DND-41 (cell line): ENCODE results near the gene RGS17.
"Not testable (repeated sequence)": the region's sequence is repeated elsewhere in the genome, so short reads cannot be mapped to it uniquely, and the experiment has no call there.

ENCODE experiments used
- ATAC-seq: fragments of 200-7000 bp; cut with Tn5 transposase; 3 replicates; pipeline ENCODE4 v1.9.1; 2021; ENCODE audit warnings: low read depth; ENCODE audit not compliant: insufficient read depth
- DNase-seq: peaks from one replicate; pipeline ENCODE4 v3.0.0-alpha.2; 2020
- H2AFZ ChIP-seq: 2 replicates; pipeline ENCODE4 v1.6.0; 2012; ENCODE audit warnings: low read depth, low read length
- H3K27ac ChIP-seq: 2 replicates; pipeline ENCODE4 v1.5.1; 2012; ENCODE audit warnings: low read length, inconsistent platforms
- H3K27me3 ChIP-seq: fragments of 200-600 bp; sonication (generic); 2 replicates; pipeline ENCODE4 v1.6.0; 2012; ENCODE audit warnings: low read length, mild to moderate bottlenecking, inconsistent platforms; ENCODE audit not compliant: insufficient read depth, poor library complexity
- H3K36me3 ChIP-seq: 2 replicates; pipeline ENCODE4 v1.5.1; 2012; ENCODE audit warnings: low read length, inconsistent platforms; ENCODE audit not compliant: insufficient read depth
- H3K4me1 ChIP-seq: 2 replicates; pipeline ENCODE4 v1.5.1; 2012; ENCODE audit warnings: mild to moderate bottlenecking, low read length; ENCODE audit not compliant: insufficient read depth
- H3K4me2 ChIP-seq: 2 replicates; pipeline ENCODE4 v1.6.0; 2012; ENCODE audit warnings: mild to moderate bottlenecking, moderate library complexity, low read length, inconsistent platforms; ENCODE audit not compliant: insufficient read depth
- H3K4me3 ChIP-seq, 2 experiments: fragments of 200-600 bp in 1 of 2; shearing (Covaris generic) in 1 of 2; 2 replicates each; pipeline ENCODE4 v1.5.1; 2012 to 2016; ENCODE audit warnings: inconsistent platforms in 2 of 2, low read length in 2 of 2, mild to moderate bottlenecking in 2 of 2, low read depth in 1 of 2, moderate library complexity in 1 of 2
- H3K79me2 ChIP-seq: 2 replicates; pipeline ENCODE4 v1.6.0; 2012; ENCODE audit warnings: low read length, inconsistent platforms; ENCODE audit not compliant: insufficient read depth
- H3K9ac ChIP-seq: 2 replicates; pipeline ENCODE4 v1.6.0; 2012; ENCODE audit warnings: low read depth, mild to moderate bottlenecking, inconsistent platforms, low read length, moderate library complexity
- H3K9me3 ChIP-seq: 2 replicates; pipeline ENCODE4 v1.5.1; 2012; ENCODE audit warnings: low read length, moderate library complexity, mild to moderate bottlenecking, inconsistent platforms; ENCODE audit not compliant: insufficient read depth, severe bottlenecking
- H4K20me1 ChIP-seq: 2 replicates; pipeline ENCODE4 v1.6.0; 2012; ENCODE audit warnings: low read length; ENCODE audit not compliant: insufficient read depth
- EZH2 ChIP-seq: IDR thresholded peaks from 3 replicates; pipeline ENCODE4 v1.6.1; 2012; ENCODE audit warnings: borderline replicate concordance, low read depth, mild to moderate bottlenecking, moderate library complexity, low read length, inconsistent platforms; ENCODE audit not compliant: severe bottlenecking
- TF ChIP-seq, protein P1 (sequence below): IDR thresholded peaks from 2 replicates; pipeline ENCODE4 v1.5.1; 2012; ENCODE audit warnings: borderline replicate concordance, low read length, moderate library complexity, mild to moderate bottlenecking; ENCODE audit not compliant: poor library complexity, severe bottlenecking; ENCODE audit errors: extremely low read depth

RGS17 gene

DNA sequence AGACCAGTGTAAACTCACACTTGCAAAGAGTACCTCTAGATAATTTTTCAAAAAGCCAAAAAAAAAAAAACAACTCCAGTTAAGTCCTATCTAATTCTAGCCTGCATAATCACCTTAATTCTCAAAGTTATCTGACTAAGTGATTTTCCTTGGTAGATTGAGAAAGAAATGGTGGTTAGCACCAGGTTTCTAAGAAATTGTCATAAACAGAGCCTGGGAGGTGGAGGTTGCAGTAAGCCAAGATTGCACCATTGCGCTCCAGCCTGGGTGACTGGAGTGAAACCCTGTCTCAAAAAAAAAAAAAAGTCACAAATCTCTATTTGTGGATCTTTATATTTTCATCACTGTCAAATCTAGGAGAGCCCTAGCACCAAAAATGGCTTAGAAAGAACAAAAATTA is 157.2 kb downstream of the RGS17 start:
- Histone ChIP-seq H3K9ac (no peak overlapping the region), H3K4me2 (peak overlapping the region; percentile 63; the same call in 1 of the 2 replicates), H4K20me1 (peaks cover 84% of the 10 kb centered on the region), H3K27ac (no peak overlapping the region), H3K36me3 (peaks cover 96% of the 10 kb centered on the region), H2AFZ (no peak overlapping the region), H3K9me3 (no peaks in the 10 kb centered on the region), H3K27me3 (no peaks in the 10 kb centered on the region), H3K4me3 (peak overlapping the region in 1 of 2 experiments; percentile 48; a peak in 1 of 4 replicates), H3K79me2 (peaks cover 75% of the 10 kb centered on the region), H3K4me1 (peaks cover 55% of the 10 kb centered on the region)
- DNase-seq (no peak), ATAC-seq (no peak)
- no peak for TF ChIP-seq EZH2
- TF ChIP-seq, protein P1, sequence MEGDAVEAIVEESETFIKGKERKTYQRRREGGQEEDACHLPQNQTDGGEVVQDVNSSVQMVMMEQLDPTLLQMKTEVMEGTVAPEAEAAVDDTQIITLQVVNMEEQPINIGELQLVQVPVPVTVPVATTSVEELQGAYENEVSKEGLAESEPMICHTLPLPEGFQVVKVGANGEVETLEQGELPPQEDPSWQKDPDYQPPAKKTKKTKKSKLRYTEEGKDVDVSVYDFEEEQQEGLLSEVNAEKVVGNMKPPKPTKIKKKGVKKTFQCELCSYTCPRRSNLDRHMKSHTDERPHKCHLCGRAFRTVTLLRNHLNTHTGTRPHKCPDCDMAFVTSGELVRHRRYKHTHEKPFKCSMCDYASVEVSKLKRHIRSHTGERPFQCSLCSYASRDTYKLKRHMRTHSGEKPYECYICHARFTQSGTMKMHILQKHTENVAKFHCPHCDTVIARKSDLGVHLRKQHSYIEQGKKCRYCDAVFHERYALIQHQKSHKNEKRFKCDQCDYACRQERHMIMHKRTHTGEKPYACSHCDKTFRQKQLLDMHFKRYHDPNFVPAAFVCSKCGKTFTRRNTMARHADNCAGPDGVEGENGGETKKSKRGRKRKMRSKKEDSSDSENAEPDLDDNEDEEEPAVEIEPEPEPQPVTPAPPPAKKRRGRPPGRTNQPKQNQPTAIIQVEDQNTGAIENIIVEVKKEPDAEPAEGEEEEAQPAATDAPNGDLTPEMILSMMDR, result no peak

DNA sequence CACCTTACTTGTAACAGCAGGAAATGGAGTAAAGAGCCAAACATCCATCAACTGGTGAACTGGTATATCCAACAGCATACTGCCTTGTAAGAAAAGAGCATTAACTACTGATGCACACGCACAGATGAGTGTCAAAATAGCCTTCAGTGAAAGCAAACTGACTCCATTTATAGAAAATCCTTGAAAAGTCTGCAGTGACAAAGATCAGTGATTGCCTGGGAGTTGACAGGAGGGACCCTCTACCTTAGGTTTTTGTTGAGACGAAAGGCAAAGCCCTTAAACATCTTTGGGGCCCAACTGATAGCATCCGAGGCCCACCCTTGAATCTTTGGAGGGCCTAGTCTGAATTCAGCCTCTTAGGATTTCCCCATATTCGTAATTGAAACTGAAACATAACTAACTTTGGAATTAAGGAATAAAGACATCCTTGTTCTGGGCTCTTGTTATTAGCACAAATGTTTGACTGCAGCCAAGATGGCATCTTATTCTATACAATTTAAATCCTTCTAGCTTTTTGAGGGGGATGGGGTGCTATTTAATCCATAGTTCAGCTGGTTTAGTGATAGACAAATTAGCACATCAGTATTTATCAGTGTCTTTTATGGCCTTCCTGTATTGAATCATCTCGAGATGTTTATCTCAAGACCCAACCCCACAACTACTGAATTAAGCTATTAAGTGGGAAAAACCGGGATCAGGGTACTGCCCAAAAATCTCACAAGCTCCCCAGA is 161.2 kb downstream of the RGS17 start:
- Histone ChIP-seq H3K4me3 (no peak overlapping the region), H2AFZ (no peak overlapping the region), H4K20me1 (peaks cover 46% of the 10 kb centered on the region), H3K27ac (no peak overlapping the region), H3K9ac (no peak overlapping the region), H3K4me2 (no peak overlapping the region), H3K36me3 (peaks cover 57% of the 10 kb centered on the region), H3K9me3 (no peaks in the 10 kb centered on the region), H3K27me3 (no peaks in the 10 kb centered on the region), H3K79me2 (peaks cover 35% of the 10 kb centered on the region), H3K4me1 (peaks cover 16% of the 10 kb centered on the region; the same call in 1 of the 2 replicates)
- no peak for DNase-seq
- peak; percentile 59 for ATAC-seq
- TF ChIP-seq EZH2, result no peak
- TF ChIP-seq, protein P1, result no peak

DNA sequence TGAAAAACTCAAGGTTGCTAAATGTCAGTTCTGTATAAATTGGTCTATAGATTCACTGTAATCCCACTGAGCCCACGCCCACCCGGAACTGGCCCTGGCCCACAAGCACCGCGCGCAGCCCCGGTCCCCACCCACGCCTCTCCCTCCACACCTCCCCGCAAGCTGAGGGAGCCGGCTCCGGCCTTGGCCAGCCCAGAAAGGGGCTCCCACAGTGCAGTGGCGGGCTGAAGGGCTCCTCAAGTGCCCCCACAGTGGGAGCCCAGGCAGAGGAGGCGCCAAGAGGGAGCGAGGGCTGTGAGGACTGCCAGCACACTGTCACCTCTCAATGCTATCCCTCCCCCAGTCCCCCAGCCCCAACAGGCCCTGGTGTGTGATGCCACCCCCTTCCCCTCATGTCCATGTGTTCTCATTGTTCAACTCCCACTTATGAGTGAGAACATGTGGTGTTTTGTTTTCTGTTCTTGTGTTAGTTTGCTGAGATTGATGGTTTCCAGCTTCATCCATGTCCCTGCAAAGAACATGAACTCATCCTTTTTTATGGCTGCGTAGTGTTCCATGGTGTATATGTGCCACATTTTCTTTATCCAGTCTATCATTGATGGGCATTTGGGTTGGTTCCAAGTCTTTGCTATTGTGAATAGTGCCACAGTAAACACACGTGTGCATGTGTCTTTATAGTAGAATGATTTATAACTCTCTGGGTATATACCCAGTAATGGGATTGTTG is 164.8 kb downstream of the RGS17 start:
- peaks cover 22% of the 10 kb centered on the region for H3K36me3 ChIP-seq
- H3K27me3 ChIP-seq, H3K9me3 ChIP-seq, ATAC-seq, H3K27ac ChIP-seq, DNase-seq, H3K4me1 ChIP-seq, H3K4me2 ChIP-seq, H3K79me2 ChIP-seq, H2AFZ ChIP-seq, H3K4me3 ChIP-seq, H3K9ac ChIP-seq: not testable (repeated sequence)
- H4K20me1 ChIP-seq, result peaks cover 12% of the 10 kb centered on the region; the same call in 1 of the 2 replicates

DNA sequence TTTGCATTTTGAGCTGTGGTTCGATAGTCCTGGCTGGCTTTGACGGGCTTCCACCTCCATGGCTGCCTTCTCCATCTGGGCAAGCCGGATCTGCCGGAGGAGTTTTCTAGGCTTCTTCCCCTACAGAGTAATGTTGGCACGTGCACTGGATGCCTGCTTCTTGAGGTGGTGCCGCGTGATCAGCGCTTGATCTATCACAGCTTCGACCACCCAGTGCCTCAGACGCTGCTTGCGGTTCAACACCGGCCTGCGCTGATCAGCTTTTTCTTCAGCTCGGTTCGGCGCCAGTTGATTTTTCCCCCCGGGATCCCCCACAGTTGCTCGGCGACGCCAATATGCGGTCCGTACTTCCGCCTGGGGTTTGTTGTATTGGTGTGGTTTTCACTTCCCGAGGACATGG is 171.7 kb downstream of the RGS17 start:
- Histone ChIP-seq H3K9me3 (no peaks in the 10 kb centered on the region), H3K4me2 (no peak overlapping the region), H2AFZ (no peak overlapping the region), H3K79me2 (no peaks in the 10 kb centered on the region), H3K27ac (no peak overlapping the region), H3K9ac (no peak overlapping the region), H3K36me3 (no peaks in the 10 kb centered on the region), H3K4me3 (no peak overlapping the region), H4K20me1 (no peaks in the 10 kb centered on the region), H3K27me3 (no peaks in the 10 kb centered on the region), H3K4me1 (no peaks in the 10 kb centered on the region)
- TF ChIP-seq, protein P1, result no peak
- no peak for TF ChIP-seq EZH2
- no peak for ATAC-seq
- no peak for DNase-seq
